GM12872 (cell line): ENCODE results near the gene TSPAN19.

Experiments used
- CTCF ChIP-seq: IDR thresholded peaks from 3 replicates; pipeline ENCODE4 v1.5.1; 2011; ENCODE audit warnings: low read depth, mild to moderate bottlenecking, low read length, moderate library complexity; ENCODE audit not compliant: insufficient read depth

The TSPAN19 gene

GRCh38 chr12:85036234-85036707 lies at the start of gene TSPAN19, which contains the start of gene LRRIQ1:
Gene TSPAN19, minus strand, starts transcription at chr12:85036277. Its CDS starts 6,331 bp downstream, at chr12:85029946.
Gene LRRIQ1, plus strand, starts transcription at chr12:85036351. Its CDS starts 1,826 bp downstream, at chr12:85038177.
- TF ChIP-seq CTCF = no peak

- no peak for TF ChIP-seq CTCF
Measured at GRCh38 chr12:85085066-85085465, 49.0 kb upstream of the TSPAN19 start.

GRCh38 chr12:85076688-85077430 lies 40.8 kb upstream of the TSPAN19 start:
- TF ChIP-seq CTCF = peak; percentile 45

- TF ChIP-seq CTCF = no peak
Measured at GRCh38 chr12:85072826-85073225, 36.7 kb upstream of the TSPAN19 start.

- TF ChIP-seq CTCF = no peak
Measured at GRCh38 chr12:85065837-85066482, 29.9 kb upstream of the TSPAN19 start.

GRCh38 chr12:85060916-85061315 lies 24.8 kb upstream of the TSPAN19 start:
- no peak for TF ChIP-seq CTCF

GRCh38 chr12:85059594-85059993 lies 23.5 kb upstream of the TSPAN19 start:
- no peak for TF ChIP-seq CTCF
